AG04450 (cell line): ENCODE data around the gene EIF3M. TPM values are rescaled to one million over a fixed set of nuclear protein-coding genes. Genes with fewer than 3 reads are reported as not detected.

ENCODE experiments used
- CTCF ChIA-PET: fragments of 300-600, 350-600 bp; formaldehyde crosslinking; extraction: SDS; loops from one replicate; lab custom pipeline; 2022; ENCODE audit warnings: antibody characterized with exemption, inconsistent platforms; lab: Charles Lee
- POLR2A ChIA-PET: fragments of 350-600 bp; formaldehyde crosslinking; extraction: SDS; loops from one replicate; lab custom pipeline; 2021; ENCODE audit warnings: antibody characterized with exemption, inconsistent platforms; lab: Yijun Ruan, JAX
- DNase-seq: peaks from one replicate; pipeline ENCODE4 v3.0.0-alpha.2; 2011; ENCODE audit warnings: low read depth, low spot score
- H3K27ac ChIP-seq: one replicate; pipeline ENCODE4 v1.5.1; 2012; ENCODE audit warnings: low read depth, low read length, control low read depth
- H3K27me3 ChIP-seq: one replicate; pipeline ENCODE4 v1.6.0; 2012; ENCODE audit warnings: low read length; ENCODE audit not compliant: control insufficient read depth, insufficient read depth
- H3K4me3 ChIP-seq: 2 replicates; pipeline ENCODE4 v1.5.1; 2011; ENCODE audit warnings: mild to moderate bottlenecking, low read depth, low read length, control low read depth
- H3K9me3 ChIP-seq: 2 replicates; pipeline ENCODE4 v1.5.1; 2012; ENCODE audit warnings: low read length; ENCODE audit not compliant: control insufficient read depth, insufficient read depth
- polyA plus RNA-seq: library from polyadenylated mRNA; depleted of rRNA; stranded (reverse); fragments of >200 nt; gene quantifications from 2 replicates; pipeline ENCODE4 v1.2.3, GENCODE V29; 2011; rRNA removed
- TF ChIP-seq, protein P1 (sequence below): IDR thresholded peaks from 2 replicates; pipeline ENCODE4 v1.5.1; 2011; ENCODE audit warnings: low read depth, low read length, control low read depth, inconsistent platforms

EIF3M gene
- polyA plus RNA-seq, 1 experiment = 584 TPM

DNA sequence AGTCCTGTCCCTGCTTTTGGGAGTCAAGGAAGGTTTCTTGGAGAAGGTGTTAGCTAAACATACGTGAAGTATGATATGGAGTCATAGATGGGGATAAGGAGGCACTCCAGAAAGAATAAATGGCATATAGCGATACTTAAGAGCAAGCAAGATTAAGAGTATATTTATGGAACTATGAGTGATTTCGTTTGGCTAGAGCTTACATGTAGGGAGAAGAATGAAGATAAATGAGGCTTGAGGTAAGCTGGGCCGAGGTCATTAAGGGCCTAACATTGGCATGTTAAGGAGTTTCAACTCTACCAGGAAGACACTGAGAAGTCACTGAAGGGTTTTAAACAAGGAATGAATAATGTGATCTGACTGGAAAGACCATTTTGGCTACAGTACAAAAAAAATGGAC lies 33.3 kb downstream of the EIF3M start:
- Histone ChIP-seq H3K27ac (no peak overlapping the region), H3K9me3 (no peaks in the 10 kb centered on the region), H3K4me3 (no peak overlapping the region), H3K27me3 (no peaks in the 10 kb centered on the region)
- CTCF ChIA-PET = no interaction called here
- POLR2A ChIA-PET = no interaction called here
- no peak for DNase-seq
- TF ChIP-seq, protein P1, sequence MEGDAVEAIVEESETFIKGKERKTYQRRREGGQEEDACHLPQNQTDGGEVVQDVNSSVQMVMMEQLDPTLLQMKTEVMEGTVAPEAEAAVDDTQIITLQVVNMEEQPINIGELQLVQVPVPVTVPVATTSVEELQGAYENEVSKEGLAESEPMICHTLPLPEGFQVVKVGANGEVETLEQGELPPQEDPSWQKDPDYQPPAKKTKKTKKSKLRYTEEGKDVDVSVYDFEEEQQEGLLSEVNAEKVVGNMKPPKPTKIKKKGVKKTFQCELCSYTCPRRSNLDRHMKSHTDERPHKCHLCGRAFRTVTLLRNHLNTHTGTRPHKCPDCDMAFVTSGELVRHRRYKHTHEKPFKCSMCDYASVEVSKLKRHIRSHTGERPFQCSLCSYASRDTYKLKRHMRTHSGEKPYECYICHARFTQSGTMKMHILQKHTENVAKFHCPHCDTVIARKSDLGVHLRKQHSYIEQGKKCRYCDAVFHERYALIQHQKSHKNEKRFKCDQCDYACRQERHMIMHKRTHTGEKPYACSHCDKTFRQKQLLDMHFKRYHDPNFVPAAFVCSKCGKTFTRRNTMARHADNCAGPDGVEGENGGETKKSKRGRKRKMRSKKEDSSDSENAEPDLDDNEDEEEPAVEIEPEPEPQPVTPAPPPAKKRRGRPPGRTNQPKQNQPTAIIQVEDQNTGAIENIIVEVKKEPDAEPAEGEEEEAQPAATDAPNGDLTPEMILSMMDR = no peak

DNA sequence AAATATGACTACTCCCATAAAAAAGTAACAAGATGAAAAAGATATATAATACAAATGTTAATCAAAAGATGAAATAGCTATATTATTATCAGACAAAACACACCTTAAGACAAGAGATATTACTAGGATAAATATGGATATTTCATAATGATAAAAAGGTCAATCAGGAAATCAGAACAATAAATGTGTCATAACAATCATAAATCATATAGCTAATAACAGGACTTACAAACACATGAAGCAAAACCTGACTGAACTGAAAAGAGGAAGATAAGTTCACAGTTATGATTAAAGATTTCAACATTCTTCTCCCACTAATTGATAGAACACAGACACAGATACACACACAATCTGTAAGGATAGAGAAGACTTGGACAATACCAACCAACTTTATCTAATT lies 47.2 kb downstream of the EIF3M start:
- H3K4me3 ChIP-seq = no peak overlapping the region
- H3K27ac ChIP-seq = no peak overlapping the region
- TF ChIP-seq, protein P1 = no peak
- no peaks in the 10 kb centered on the region for H3K9me3 ChIP-seq
- no peak for DNase-seq
- peaks cover 3% of the 10 kb centered on the region for H3K27me3 ChIP-seq
- CTCF ChIA-PET = interaction anchor here (0.6 kb wide), 1 partner anchor 141 kb away, joined by 3 read pairs; no protein-coding TSS in a partner anchor
- POLR2A ChIA-PET = no interaction called here

DNA sequence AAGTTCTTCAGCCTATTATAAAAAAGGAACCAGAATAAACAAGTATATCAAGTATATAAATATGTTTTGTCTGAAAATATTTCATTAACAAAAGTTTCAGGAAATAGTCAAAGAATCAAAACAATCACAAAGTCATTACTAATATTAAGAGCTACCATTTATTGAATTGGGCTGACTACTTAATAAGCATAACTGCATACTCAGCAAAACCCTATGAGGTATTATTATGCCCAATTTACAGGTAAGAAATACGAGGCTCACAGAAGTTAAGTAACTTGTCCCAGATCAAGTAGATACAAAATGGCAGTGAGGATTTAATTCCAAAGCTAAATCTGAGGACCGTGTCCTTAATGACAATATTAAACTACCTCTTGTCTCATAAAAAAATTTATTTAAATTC lies 52.2 kb downstream of the EIF3M start:
- Histone ChIP-seq H3K27me3 (peaks cover 3% of the 10 kb centered on the region), H3K4me3 (no peak overlapping the region), H3K9me3 (no peaks in the 10 kb centered on the region), H3K27ac (no peak overlapping the region)
- POLR2A ChIA-PET = no interaction called here
- TF ChIP-seq, protein P1 = no peak
- DNase-seq = no peak
- CTCF ChIA-PET = no interaction called here

- POLR2A ChIA-PET = no interaction called here
- no peak for DNase-seq
- H3K27ac ChIP-seq = no peak overlapping the region
- CTCF ChIA-PET = no interaction called here
- TF ChIP-seq, protein P1 = no peak
- H3K27me3 ChIP-seq = no peaks in the 10 kb centered on the region
- H3K9me3 ChIP-seq = no peaks in the 10 kb centered on the region
- H3K4me3 ChIP-seq = no peak overlapping the region
Observed at GRCh38 chr11:32641361-32641760, 57.7 kb downstream of the EIF3M start.

DNA sequence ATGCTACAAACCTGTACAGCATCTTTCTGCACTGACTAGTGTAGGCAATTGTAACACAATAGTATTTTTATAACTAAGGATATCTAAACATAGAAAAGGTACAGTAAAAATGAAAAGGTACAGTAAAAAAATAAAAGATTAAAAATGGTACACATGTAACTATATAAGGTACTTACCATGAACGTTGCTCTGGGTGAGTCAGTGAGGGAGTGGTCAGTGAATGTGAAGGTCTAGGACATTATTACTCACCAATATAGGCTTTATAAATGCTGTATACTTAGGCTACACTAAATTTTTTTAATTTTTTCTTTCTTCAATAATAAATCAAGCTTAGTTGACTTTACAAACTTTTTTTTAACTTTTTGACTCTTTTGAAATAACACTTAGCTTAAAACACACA lies 59.9 kb downstream of the EIF3M start:
- POLR2A ChIA-PET = no interaction called here
- DNase-seq = no peak
- H3K9me3 ChIP-seq = no peaks in the 10 kb centered on the region
- H3K27me3 ChIP-seq = no peaks in the 10 kb centered on the region
- TF ChIP-seq, protein P1 = no peak
- CTCF ChIA-PET = interaction anchor here (0.6 to 0.9 kb wide), 2 partner anchors 50 to 321 kb away, joined by 3 to 8 read pairs; no protein-coding TSS in a partner anchor
- H3K4me3 ChIP-seq = no peak overlapping the region
- no peak overlapping the region for H3K27ac ChIP-seq

Other genes with a start within 250 kb of the EIF3M start
- not detected in 2 replicates for gene WT1, start 148.3 kb upstream of the EIF3M start, polyA plus RNA-seq
- gene CCDC73, start 210.8 kb downstream of the EIF3M start, polyA plus RNA-seq = not detected in 2 replicates
- gene PRRG4, start 246.1 kb downstream of the EIF3M start, polyA plus RNA-seq = not detected in 2 replicates